T-helper 17 cell (primary cell): Measurements from ENCODE around the gene RBM6. TPM values are rescaled to one million over a fixed set of nuclear protein-coding genes. Genes with fewer than 3 reads are reported as not detected.
A peak's percentile ranks its signal among the peaks of the same experiment; 100 is the strongest.
"Not testable (repeated sequence)": the region's sequence is repeated elsewhere in the genome, so short reads cannot be mapped to it uniquely, and the experiment has no call there.

Experiments used
- ATAC-seq: fragments of 150-1000 bp; cut with Tn5 transposase; 2 replicates; pipeline ENCODE4 v1.10.0; 2021; ENCODE audit warnings: mild to moderate bottlenecking, moderate library complexity
- DNase-seq, 3 donors: peaks; one replicate each; pipeline versions ENCODE4 v3.0.0 to v3.0.0-alpha.2; 2020 to 2021
- H3K9me3 ChIP-seq: one replicate; pipeline ENCODE4 v1.7.0; 2013; ENCODE audit warnings: low read length, mild to moderate bottlenecking; ENCODE audit not compliant: control insufficient read depth, poor library complexity, severe bottlenecking
- H3K27ac Mint-ChIP-seq: one replicate; pipeline ENCODE4 v1.8.0; 2022; ENCODE audit warnings: mild to moderate bottlenecking, moderate library complexity, mixed read lengths
- H3K27me3 Mint-ChIP-seq: one replicate; pipeline ENCODE4 v1.8.0; 2022; ENCODE audit warnings: mixed read lengths
- H3K36me3 Mint-ChIP-seq: one replicate; pipeline ENCODE4 v1.8.0; 2022; ENCODE audit warnings: low read depth, mixed read lengths
- H3K4me1 Mint-ChIP-seq: one replicate; pipeline ENCODE4 v1.8.0; 2022; ENCODE audit warnings: mild to moderate bottlenecking, mixed read lengths
- H3K4me3 Mint-ChIP-seq: one replicate; pipeline ENCODE4 v1.8.0; 2022; ENCODE audit warnings: mild to moderate bottlenecking, moderate library complexity, mixed read lengths
- total RNA-seq, 4 donors: library from RNA in 2 of 4; stranded (reverse) in 2 of 4; gene quantifications; one replicate each; pipeline ENCODE4 v1.2.3 and lab custom pipeline; 2022 to 2026

The RBM6 gene
- total RNA-seq, 2 donors from 2014 or later: 129 to 148 TPM

DNA sequence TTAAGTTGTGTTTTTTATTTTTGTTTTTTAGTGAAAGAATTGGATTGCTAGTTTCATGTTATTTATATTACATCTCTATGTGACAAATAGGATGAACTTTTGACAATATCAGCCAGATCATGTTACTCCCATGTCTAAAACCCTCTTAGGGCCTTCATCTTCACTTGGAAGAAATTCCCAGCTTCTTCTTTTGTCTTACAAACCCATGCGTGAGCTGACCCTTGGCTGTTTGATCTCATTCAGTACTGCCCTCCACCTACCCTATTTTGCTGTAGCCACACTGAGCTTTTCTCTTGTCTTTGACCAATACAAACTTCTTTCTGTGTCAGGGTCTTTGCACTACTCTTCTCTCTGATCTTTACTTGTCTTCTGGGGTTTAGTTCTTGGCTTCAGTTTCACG is 37.0 kb downstream of the RBM6 start:
- no peak overlapping the region for H3K4me3 Mint-ChIP-seq
- peaks cover 4% of the 10 kb centered on the region for H3K4me1 Mint-ChIP-seq
- H3K27ac Mint-ChIP-seq: no peak overlapping the region
- no peak for DNase-seq
- ATAC-seq: no peak
- H3K36me3 Mint-ChIP-seq: peaks cover 4% of the 10 kb centered on the region
- H3K27me3 Mint-ChIP-seq: no peaks in the 10 kb centered on the region
- H3K9me3 ChIP-seq: no peaks in the 10 kb centered on the region

DNA sequence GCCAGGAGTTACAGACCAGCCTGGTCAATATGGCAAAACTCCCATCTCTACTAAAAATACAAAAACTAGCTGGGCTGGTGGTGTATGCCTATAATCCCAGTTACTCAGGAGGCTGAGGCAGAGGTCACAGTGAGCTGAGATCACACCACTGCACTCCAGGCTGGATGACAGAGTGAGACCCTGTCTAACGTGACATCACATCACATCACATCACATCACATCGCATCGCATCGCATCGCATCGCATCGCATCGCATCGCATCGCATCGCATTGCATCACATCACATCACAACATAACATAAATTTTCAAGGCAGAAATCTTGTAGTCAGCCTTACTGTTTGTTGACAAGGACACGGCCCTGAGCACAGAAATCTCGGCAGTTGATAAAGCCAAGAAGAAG is 44.4 kb downstream of the RBM6 start:
- ATAC-seq: no peak
- H3K36me3 Mint-ChIP-seq: peaks cover 2% of the 10 kb centered on the region
- H3K4me3 Mint-ChIP-seq: no peak overlapping the region
- no peak for DNase-seq
- no peaks in the 10 kb centered on the region for H3K27me3 Mint-ChIP-seq
- H3K4me1 Mint-ChIP-seq: peaks cover 7% of the 10 kb centered on the region
- no peaks in the 10 kb centered on the region for H3K9me3 ChIP-seq
- H3K27ac Mint-ChIP-seq: no peak overlapping the region

DNA sequence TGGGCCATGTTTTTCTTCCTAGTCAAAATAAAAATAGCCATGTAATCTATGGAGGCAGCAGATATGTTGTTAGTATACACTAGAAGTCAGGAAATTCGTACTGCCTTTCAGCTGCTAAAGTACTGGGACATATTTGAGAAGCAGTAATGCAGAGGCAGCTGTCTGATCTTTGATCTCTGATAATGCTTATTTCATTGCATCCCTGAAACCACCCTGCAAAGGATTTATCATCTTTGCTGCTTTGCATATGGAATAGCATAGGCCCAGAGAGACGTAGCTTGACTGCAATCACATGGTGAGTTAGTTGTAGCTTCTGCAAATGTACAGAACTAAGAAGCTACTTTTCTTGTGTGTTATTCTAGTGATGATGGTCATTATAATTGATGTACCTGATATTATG is 52.4 kb downstream of the RBM6 start:
- no peak for ATAC-seq
- H3K4me1 Mint-ChIP-seq: peaks cover 7% of the 10 kb centered on the region

DNA sequence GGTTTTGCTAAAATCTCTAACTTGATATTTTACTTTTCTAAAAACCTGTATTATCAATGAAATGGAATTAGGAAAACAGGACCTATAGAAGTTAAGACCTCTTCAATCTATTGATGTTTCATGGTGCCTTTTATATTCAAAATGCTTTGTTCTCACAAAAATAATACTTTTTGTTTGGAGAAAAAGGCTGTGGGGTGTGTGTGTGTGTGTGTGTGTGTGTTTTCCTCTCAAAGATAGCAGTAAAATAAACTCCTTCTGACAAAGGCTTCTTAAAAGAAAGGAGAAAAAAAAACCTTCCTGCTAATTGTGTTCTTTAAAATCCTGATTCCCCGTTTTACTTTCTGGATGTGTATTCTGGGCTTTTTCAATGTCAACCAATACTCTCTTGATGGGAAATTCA is 54.5 kb downstream of the RBM6 start:
- peak overlapping the region; percentile 85 for H3K27ac Mint-ChIP-seq
- peaks cover 8% of the 10 kb centered on the region for H3K4me1 Mint-ChIP-seq
- ATAC-seq (no peak), DNase-seq (no peak)
- H3K36me3 Mint-ChIP-seq: no peaks in the 10 kb centered on the region
- no peaks in the 10 kb centered on the region for H3K9me3 ChIP-seq
- no peak overlapping the region for H3K4me3 Mint-ChIP-seq
- no peaks in the 10 kb centered on the region for H3K27me3 Mint-ChIP-seq

More for the DNA sequence above, 52.4 kb downstream of the RBM6 start:
- H3K9me3 ChIP-seq: no peaks in the 10 kb centered on the region
- Mint-ChIP-seq H3K27ac (no peak overlapping the region), H3K27me3 (no peaks in the 10 kb centered on the region), H3K4me3 (no peak overlapping the region), H3K36me3 (no peaks in the 10 kb centered on the region)
- no peak for DNase-seq

DNA sequence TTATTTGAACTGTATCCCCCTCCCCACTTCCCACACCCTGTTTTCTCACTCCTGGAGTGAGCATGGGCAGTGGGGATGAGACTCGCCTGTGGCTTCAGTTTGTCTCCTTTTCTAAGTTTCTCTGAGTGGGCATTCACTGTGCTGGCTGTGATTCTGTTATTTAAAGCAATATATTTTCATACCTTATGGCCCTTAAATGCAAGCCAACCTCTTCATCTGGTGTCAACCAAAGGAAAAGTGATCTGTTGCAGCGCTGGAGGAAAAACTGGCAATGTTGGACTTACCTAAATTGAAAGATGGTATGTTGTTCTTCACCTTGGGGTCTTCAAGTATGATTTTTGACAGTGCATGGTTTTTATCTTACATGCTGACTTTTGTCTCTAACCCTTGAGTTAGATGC is 56.1 kb downstream of the RBM6 start:
- DNase-seq (no peak), ATAC-seq (no peak)
- no peak overlapping the region for H3K27ac Mint-ChIP-seq
- H3K27me3 Mint-ChIP-seq: no peaks in the 10 kb centered on the region
- H3K4me3 Mint-ChIP-seq: no peak overlapping the region
- no peaks in the 10 kb centered on the region for H3K9me3 ChIP-seq
- no peaks in the 10 kb centered on the region for H3K36me3 Mint-ChIP-seq
- peaks cover 8% of the 10 kb centered on the region for H3K4me1 Mint-ChIP-seq

DNA sequence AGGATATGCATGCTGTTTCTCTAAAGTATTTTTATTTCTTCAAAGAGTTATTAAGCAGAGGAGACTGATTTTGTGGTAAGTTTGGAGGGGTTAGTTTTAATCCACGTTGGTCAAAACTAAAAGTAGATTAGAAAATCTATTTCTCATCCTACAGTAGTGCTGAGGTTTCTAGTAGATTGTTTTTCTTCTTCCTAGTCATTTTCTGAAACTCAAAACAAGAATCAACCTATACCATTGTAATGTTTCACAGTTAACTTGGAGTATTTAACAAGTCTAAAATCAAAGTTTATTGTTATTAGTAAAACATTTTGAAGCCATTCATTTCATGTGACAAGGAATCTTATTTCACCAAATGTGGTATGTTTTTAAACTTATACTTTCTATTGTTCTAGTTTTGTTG is 57.9 kb downstream of the RBM6 start:
- no peak overlapping the region for H3K27ac Mint-ChIP-seq
- ATAC-seq: no peak
- no peak for DNase-seq
- H3K9me3 ChIP-seq: no peaks in the 10 kb centered on the region
- peaks cover 7% of the 10 kb centered on the region for H3K4me1 Mint-ChIP-seq
- H3K4me3 Mint-ChIP-seq: no peak overlapping the region
- H3K27me3 Mint-ChIP-seq: no peaks in the 10 kb centered on the region
- no peaks in the 10 kb centered on the region for H3K36me3 Mint-ChIP-seq

DNA sequence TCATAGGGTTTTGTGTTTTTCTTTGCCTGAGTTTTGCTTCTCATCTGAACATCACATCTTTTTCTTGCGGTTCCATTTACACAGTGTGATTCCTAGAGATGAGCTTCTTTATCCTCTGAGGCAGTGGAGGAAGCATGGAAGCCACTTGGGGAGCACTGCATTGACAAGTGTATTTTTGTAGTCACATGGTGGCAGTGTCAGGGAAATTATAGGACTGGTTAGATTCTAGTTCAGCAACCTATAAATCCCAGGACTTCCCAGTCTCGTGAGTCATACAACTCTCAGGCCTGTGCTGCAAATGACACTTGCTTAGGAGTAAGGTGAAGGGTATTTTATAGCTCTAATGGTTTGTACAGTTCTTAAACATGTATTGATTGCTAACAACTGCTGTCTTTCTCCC is 58.4 kb downstream of the RBM6 start:
- H3K36me3 Mint-ChIP-seq: no peaks in the 10 kb centered on the region
- H3K27me3 Mint-ChIP-seq: no peaks in the 10 kb centered on the region
- peaks cover 7% of the 10 kb centered on the region for H3K4me1 Mint-ChIP-seq
- H3K9me3 ChIP-seq: no peaks in the 10 kb centered on the region
- ATAC-seq (no peak), DNase-seq (no peak)
- H3K27ac Mint-ChIP-seq: no peak overlapping the region
- H3K4me3 Mint-ChIP-seq: no peak overlapping the region

DNA sequence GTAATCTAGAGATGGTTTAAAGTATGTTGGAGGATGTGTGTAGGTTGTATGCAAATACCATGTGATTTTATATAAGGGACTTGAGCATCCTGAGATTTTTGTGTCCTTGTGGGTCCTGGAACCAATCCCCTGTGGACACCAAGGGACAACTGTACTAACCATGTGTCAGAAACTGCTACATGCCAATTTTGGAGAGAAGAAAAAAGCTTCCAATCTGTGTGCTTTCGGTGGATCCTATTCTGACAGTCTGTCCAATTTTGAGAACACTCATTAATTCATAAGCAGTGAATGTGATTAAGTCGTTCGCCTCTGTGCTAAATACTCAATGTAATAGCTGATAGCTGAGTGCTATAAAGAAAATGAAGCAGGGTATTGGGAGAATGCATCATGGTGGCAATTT is 61.6 kb downstream of the RBM6 start:
- no peaks in the 10 kb centered on the region for H3K27me3 Mint-ChIP-seq
- DNase-seq (no peak), ATAC-seq (no peak)
- no peak overlapping the region for H3K4me3 Mint-ChIP-seq
- H3K9me3 ChIP-seq: no peaks in the 10 kb centered on the region
- no peaks in the 10 kb centered on the region for H3K36me3 Mint-ChIP-seq
- peak overlapping the region; percentile 68 for H3K27ac Mint-ChIP-seq
- peaks cover 12% of the 10 kb centered on the region for H3K4me1 Mint-ChIP-seq

DNA sequence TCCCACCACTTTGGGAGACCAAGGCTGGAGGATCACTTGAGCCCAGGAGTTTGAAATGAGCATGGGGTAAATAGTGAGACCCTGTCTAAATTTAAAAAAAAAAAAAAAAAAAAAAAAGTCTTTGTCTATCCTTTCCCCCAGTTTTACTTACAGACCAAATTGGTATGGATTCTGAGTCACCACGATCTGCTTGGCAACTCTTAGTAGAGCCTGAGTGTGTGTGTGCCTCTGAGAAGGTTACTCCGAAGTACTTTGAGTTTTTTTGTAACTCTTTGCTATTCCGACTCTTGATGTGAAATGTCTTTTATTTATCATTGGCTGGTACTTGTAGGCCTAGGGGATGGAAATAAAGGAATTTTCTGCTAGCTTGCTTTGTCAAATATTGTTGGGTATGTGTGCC is 63.3 kb downstream of the RBM6 start:
- H3K9me3 ChIP-seq: no peaks in the 10 kb centered on the region
- no peak overlapping the region for H3K4me3 Mint-ChIP-seq
- H3K27me3 Mint-ChIP-seq: no peaks in the 10 kb centered on the region
- no peak for DNase-seq
- no peak overlapping the region for H3K27ac Mint-ChIP-seq
- ATAC-seq: no peak
- H3K4me1 Mint-ChIP-seq: peaks cover 10% of the 10 kb centered on the region
- H3K36me3 Mint-ChIP-seq: no peaks in the 10 kb centered on the region

DNA sequence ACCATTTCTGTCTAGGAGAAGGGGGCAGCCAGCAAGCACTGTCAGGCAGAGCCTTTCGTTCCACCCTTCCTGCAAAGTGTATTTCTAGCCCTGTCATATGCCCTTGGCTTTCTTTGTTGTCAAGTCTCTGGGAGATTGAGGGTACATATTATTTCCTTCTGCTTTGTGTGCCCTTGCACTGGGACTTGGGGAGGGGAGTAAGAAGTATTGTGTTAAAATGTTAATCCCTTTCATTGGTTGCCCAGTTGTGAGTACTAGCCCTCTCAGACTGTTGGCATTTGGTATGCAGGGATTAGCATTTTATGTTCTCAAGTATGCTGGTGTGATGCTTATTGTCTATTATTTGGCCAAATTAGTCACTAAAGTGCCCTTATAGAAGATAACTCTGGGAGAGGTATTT is 63.9 kb downstream of the RBM6 start:
- no peak for DNase-seq
- H3K9me3 ChIP-seq: no peaks in the 10 kb centered on the region
- Mint-ChIP-seq H3K36me3 (no peaks in the 10 kb centered on the region), H3K4me3 (no peak overlapping the region), H3K27ac (no peak overlapping the region), H3K4me1 (peaks cover 10% of the 10 kb centered on the region), H3K27me3 (no peaks in the 10 kb centered on the region)
- no peak for ATAC-seq

DNA sequence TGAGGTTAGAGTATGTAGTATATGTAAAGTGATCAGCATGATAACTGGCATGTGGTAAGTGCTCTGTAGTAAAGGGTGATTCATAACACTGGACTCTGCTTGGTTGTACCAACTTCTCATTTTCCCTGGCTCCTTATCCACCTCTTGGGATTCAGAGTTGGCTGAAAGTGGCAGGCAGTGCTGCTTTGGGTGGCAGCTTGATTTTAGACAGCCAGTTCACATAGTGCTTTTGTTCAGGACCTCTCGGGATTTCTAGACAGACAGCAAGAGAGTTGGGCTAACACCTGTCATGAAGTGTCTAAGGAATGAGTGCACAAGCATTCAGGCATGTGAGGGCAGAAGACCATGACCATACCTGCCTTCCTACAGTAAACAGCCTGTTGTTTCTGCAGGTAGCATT is 69.0 kb downstream of the RBM6 start:
- no peak overlapping the region for H3K27ac Mint-ChIP-seq
- no peaks in the 10 kb centered on the region for H3K36me3 Mint-ChIP-seq
- H3K4me3 Mint-ChIP-seq: no peak overlapping the region
- H3K27me3 Mint-ChIP-seq: no peaks in the 10 kb centered on the region
- H3K4me1 Mint-ChIP-seq: peaks cover 6% of the 10 kb centered on the region
- ATAC-seq (no peak), DNase-seq (no peak)
- no peaks in the 10 kb centered on the region for H3K9me3 ChIP-seq

DNA sequence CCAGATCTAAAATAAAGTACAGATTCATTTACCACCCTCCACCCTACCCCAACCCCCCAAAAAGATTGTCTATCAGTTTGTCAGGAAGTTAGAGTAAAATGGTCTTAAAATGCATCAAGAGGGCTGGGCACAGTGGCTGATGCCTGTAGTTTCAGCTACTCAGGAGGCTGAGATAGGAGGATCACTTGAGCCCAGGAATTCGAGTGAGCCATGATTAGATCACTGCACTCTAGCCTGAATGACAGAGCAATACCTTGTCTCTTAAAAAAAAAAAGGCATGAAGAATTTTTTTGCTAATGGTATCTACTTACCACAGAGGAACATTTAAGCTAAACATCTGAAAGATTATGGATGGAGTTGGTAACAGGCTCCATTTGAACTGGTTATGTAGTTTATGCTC is 71.0 kb downstream of the RBM6 start:
- no peaks in the 10 kb centered on the region for H3K9me3 ChIP-seq
- ATAC-seq (no peak), DNase-seq (no peak)
- Mint-ChIP-seq H3K4me3 (no peak overlapping the region), H3K27ac (no peak overlapping the region), H3K27me3 (no peaks in the 10 kb centered on the region), H3K4me1 (peaks cover 2% of the 10 kb centered on the region), H3K36me3 (peaks cover 1% of the 10 kb centered on the region)

DNA sequence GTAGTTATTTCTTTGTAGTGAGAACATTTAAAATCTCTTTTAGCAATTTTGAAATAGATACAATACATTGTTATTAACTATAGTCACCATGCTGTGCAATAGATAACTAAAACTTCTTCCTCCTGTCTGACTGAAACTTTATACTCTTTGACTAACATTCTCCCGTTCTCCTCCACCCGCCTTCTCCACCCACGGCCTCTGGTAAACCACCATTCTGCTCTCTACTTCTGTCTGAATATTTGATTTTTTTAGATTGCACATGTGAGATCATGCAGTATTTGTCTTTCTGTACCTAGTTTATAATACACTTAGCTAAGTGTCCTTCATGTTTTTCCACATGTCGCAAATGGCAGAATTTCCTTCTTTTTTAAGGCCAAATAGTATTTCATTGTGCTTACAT is 76.0 kb downstream of the RBM6 start:
- H3K9me3 ChIP-seq: no peaks in the 10 kb centered on the region
- H3K27me3 Mint-ChIP-seq: no peaks in the 10 kb centered on the region
- ATAC-seq (no peak), DNase-seq (no peak)
- no peak overlapping the region for H3K4me3 Mint-ChIP-seq
- no peak overlapping the region for H3K27ac Mint-ChIP-seq
- peaks cover 10% of the 10 kb centered on the region for H3K36me3 Mint-ChIP-seq
- peaks cover 12% of the 10 kb centered on the region for H3K4me1 Mint-ChIP-seq

DNA sequence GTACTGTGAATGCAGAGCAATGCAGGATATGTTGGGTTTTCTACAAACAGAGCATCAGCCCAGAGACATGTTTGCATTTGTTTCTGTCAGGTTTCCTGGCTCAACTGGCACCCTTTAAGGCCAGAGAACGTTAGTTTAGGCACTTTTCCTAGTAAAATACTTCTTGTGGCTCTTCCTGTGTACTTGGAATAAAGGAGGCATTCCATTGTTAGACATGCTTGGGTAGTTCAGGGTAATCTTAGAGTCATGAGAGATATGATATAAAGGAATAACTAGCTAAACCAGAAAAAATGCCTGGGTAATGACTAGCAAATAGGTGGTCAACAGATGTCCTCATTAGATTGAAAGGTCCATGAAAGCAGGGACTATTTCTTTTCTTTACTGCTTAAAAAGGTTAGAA is 88.4 kb downstream of the RBM6 start:
- no peak for DNase-seq
- Mint-ChIP-seq H3K4me3 (no peak overlapping the region), H3K4me1 (peaks cover 13% of the 10 kb centered on the region), H3K36me3 (peaks cover 10% of the 10 kb centered on the region), H3K27ac (no peak overlapping the region), H3K27me3 (no peaks in the 10 kb centered on the region)
- no peaks in the 10 kb centered on the region for H3K9me3 ChIP-seq
- no peak for ATAC-seq

DNA sequence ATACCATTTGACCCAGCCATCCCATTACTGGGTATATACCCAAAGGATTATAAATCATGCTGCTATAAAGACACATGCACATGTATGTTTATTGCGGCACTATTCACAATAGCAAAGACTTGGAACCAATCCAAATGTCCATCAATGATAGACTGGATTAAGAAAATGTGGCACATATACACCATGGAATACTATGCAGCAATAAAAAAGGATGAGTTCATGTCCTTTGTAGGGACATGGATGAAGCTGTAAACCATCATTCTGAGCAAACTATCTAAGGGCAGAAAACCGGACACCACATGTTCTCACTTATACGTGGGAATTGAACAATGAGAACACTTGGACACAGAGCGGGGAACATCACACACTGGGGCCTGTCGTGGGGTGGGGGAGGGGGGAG is 91.3 kb downstream of the RBM6 start:
- H3K27me3 Mint-ChIP-seq, H3K36me3 Mint-ChIP-seq, DNase-seq, H3K4me3 Mint-ChIP-seq, H3K27ac Mint-ChIP-seq, H3K4me1 Mint-ChIP-seq, ATAC-seq, H3K9me3 ChIP-seq: not testable (repeated sequence)
